ENCODE data around the gene NAV2. TPM values are rescaled to one million over a fixed set of nuclear protein-coding genes. Genes with fewer than 3 reads are reported as not detected.

NAV2 gene
- polyA plus RNA-seq, 1 experiment = 5.1 TPM

DNA sequence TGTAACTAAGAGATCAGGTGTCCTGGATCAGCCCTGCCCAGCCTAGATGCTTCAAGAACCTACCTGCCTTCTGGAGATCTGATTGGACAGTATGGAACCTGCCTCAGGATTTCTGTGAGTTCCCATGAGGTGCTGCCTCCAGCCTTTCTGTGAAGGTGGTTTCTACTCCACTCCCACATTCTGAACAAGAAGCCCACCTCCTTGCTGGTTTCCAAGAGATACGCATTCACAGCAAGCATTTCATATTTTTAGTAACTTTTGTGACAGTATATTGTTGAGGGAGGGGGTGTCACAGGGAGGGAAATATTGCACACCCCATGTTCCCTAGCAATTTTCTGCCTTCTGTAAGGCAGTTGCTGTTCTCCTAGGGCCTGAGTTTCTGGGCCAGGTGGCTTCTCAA lies 204.4 kb downstream of the NAV2 start:
- TF ChIP-seq, protein P1, sequence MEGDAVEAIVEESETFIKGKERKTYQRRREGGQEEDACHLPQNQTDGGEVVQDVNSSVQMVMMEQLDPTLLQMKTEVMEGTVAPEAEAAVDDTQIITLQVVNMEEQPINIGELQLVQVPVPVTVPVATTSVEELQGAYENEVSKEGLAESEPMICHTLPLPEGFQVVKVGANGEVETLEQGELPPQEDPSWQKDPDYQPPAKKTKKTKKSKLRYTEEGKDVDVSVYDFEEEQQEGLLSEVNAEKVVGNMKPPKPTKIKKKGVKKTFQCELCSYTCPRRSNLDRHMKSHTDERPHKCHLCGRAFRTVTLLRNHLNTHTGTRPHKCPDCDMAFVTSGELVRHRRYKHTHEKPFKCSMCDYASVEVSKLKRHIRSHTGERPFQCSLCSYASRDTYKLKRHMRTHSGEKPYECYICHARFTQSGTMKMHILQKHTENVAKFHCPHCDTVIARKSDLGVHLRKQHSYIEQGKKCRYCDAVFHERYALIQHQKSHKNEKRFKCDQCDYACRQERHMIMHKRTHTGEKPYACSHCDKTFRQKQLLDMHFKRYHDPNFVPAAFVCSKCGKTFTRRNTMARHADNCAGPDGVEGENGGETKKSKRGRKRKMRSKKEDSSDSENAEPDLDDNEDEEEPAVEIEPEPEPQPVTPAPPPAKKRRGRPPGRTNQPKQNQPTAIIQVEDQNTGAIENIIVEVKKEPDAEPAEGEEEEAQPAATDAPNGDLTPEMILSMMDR (IDR thresholded peaks at IDR 0.05; ENCODE audit: low read depth, low read length) = no peak
- Histone ChIP-seq H3K4me3 (ENCODE audit: low read depth, low read length) (no peak overlapping the region), H3K9me3 (ENCODE audit: control insufficient read depth, insufficient read depth, low read length) (no peaks in the 10 kb centered on the region), H3K27ac (ENCODE audit: low read depth, low read length) (no peak overlapping the region), H3K27me3 (ENCODE audit: control insufficient read depth, insufficient read depth, low read length) (no peaks in the 10 kb centered on the region)
- POLR2A ChIA-PET = no interaction called here
- CTCF ChIA-PET = interaction anchor here (0.7 to 4.3 kb wide), 3 partner anchors 13 to 360 kb away, joined by 3 to 37 read pairs (median 3); no protein-coding TSS in a partner anchor
- DNase-seq (ENCODE audit: low read depth, low spot score) = no peak

DNA sequence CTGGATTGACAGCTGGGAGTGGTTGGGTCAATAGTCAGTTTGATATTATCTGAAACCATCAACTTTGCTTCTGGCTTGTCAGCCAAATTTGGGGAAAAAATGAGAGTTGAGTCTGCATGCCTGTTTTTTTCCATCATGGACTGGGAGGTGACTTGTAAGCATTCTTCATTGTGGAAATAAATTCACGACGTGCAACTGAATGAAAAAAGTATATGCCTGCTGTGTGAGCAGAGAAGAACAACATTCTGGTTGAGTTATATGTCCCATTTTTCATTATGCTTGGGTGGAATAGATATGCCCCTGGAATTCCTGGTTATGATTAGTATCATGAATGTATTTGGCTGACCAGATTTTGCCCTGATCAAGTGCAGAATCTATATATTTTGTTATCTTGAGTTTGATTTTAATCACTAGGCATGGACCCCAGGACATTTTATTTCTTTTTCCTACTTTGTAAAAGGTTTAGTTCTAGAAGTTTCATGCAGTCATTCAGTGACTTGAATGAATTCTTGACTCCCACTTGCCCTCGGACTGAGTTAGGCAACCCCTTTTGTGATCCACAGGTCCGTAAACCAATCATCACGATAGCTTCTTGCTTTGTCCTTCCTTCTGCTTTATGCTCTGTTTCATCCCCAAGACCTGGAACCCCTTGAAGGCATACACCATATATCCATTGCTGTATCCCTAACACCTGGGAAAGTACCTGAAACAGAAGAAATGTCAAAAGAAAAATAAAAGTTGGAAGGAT lies 205.8 kb downstream of the NAV2 start:
- Histone ChIP-seq H3K4me3 (ENCODE audit: low read depth, low read length) (no peak overlapping the region), H3K9me3 (ENCODE audit: control insufficient read depth, insufficient read depth, low read length) (no peaks in the 10 kb centered on the region), H3K27ac (ENCODE audit: low read depth, low read length) (peak overlapping the region; percentile 53), H3K27me3 (ENCODE audit: control insufficient read depth, insufficient read depth, low read length) (no peaks in the 10 kb centered on the region)
- ChIA-PET CTCF (interaction anchor here (0.6 to 4.3 kb wide), 8 partner anchors 11 to 215 kb away, joined by 3 to 37 read pairs (median 4); no protein-coding TSS in a partner anchor), POLR2A (interaction anchor here (1.1 to 1.3 kb wide), 2 partner anchors 17 to 220 kb away, joined by 5 to 15 read pairs; no protein-coding TSS in a partner anchor)
- TF ChIP-seq, protein P1 (IDR thresholded peaks at IDR 0.05; ENCODE audit: low read depth, low read length) = no peak
- no peak for DNase-seq (ENCODE audit: low read depth, low spot score)

DNA sequence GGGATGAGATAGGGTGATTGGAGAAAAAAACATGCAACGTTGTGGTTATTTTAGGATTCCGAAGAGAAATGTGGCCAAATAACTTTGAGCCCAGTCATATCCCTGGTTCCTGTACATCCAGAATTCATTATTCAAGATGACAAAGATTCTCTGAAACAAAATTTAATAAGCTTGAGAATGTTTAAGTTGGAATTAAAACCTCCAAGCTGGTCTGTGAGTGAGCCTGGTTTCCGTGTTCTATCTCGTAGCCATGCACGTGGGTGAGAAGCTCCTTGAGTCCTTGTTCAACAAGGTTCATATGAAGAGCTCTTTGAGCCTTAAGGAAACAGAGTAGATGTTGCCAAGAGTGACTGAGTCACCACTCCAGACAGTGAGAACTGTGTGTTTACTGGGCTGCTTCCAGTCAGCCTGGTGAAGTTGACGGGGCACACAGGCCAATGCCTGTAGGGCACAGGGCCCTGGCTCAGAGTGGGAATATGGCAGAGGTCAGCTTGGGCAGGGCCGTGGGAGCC lies 206.5 kb downstream of the NAV2 start:
- no peak overlapping the region for H3K4me3 ChIP-seq (ENCODE audit: low read depth, low read length)
- H3K9me3 ChIP-seq (ENCODE audit: control insufficient read depth, insufficient read depth, low read length) = no peaks in the 10 kb centered on the region
- ChIA-PET POLR2A (interaction anchor here (1.1 to 1.3 kb wide), 2 partner anchors 16 to 221 kb away, joined by 5 to 15 read pairs; no protein-coding TSS in a partner anchor), CTCF (interaction anchor here (0.6 to 3.4 kb wide), 9 partner anchors 11 to 355 kb away, joined by 3 to 13 read pairs (median 4); no protein-coding TSS in a partner anchor)
- DNase-seq (ENCODE audit: low read depth, low spot score) = peak; percentile 85
- TF ChIP-seq, protein P1 (IDR thresholded peaks at IDR 0.05; ENCODE audit: low read depth, low read length) = no peak
- no peaks in the 10 kb centered on the region for H3K27me3 ChIP-seq (ENCODE audit: control insufficient read depth, insufficient read depth, low read length)
- peak overlapping the region; percentile 77 for H3K27ac ChIP-seq (ENCODE audit: low read depth, low read length)

DNA sequence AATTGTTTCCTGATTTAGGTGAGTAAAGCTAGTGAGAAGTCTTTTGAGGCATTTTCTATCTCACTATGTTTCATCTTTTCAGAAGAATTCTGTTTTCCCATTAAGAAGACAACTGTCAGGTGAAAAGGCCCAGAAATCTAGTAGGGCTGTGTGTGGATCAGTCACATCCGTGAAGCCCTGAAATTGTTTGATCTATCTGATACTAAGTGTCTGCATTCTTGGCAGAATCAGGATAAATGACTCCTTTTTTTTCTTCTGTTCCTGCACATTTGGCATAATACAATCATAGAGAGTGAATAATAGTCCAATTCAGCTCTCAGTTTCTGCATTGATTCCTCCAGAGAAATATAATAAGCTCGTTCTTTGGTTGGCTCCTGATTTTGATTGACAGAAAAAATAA lies 208.3 kb downstream of the NAV2 start:
- no peak overlapping the region for H3K4me3 ChIP-seq (ENCODE audit: low read depth, low read length)
- H3K27me3 ChIP-seq (ENCODE audit: control insufficient read depth, insufficient read depth, low read length) = no peaks in the 10 kb centered on the region
- POLR2A ChIA-PET = no interaction called here
- TF ChIP-seq, protein P1 (IDR thresholded peaks at IDR 0.05; ENCODE audit: low read depth, low read length) = no peak
- no peaks in the 10 kb centered on the region for H3K9me3 ChIP-seq (ENCODE audit: control insufficient read depth, insufficient read depth, low read length)
- DNase-seq (ENCODE audit: low read depth, low spot score) = no peak
- no peak overlapping the region for H3K27ac ChIP-seq (ENCODE audit: low read depth, low read length)
- CTCF ChIA-PET = interaction anchor here (0.6 to 3.4 kb wide), 6 partner anchors 15 to 852 kb away, joined by 3 to 13 read pairs (median 4); no protein-coding TSS in a partner anchor
